HG03066 (cell line): ENCODE data around the gene FKBP8.

Experiments
- ATAC-seq: cut with Tn5 transposase; IDR thresholded peaks from one replicate; pipeline ENCODE4 v1.9.1; 2021; ENCODE audit warnings: low read depth; ENCODE audit not compliant: unreplicated experiment

The FKBP8 gene

GRCh38 chr19:18487576-18488402 lies 55.6 kb downstream of the FKBP8 start:
- ATAC-seq, result no peak

GRCh38 chr19:18486746-18487145 lies 56.6 kb downstream of the FKBP8 start:
- no peak for ATAC-seq

- no peak for ATAC-seq
These were observed 58.4 kb downstream of the FKBP8 start for GRCh38 chr19:18484992-18485391.

- no peak for ATAC-seq
These were observed 60.1 kb downstream of the FKBP8 start for GRCh38 chr19:18483119-18483890.
